RWPE2 (cell line): Measurements from ENCODE around the gene AVP.
A peak's percentile ranks its signal among the peaks of the same experiment; 100 is the strongest.
"Not testable (repeated sequence)": the region's sequence is repeated elsewhere in the genome, so short reads cannot be mapped to it uniquely, and the experiment has no call there.

Experiments
- ATAC-seq: fragments of 200-7000 bp; cut with Tn5 transposase; 3 replicates; pipeline ENCODE4 v1.9.1; 2021; ENCODE audit warnings: low read depth
- DNase-seq: peaks from one replicate; pipeline ENCODE4 v3.0.0-alpha.2; 2020; ENCODE audit warnings: low spot score
- H3K27ac ChIP-seq: fragments of 450-650 bp; 2 replicates; pipeline ENCODE4 v1.5.1; 2017; ENCODE audit warnings: mild to moderate bottlenecking; ENCODE audit not compliant: poor library complexity, severe bottlenecking
- H3K27me3 ChIP-seq: fragments of 250-450 bp; sonication (Bioruptor Pico); 2 replicates; pipeline ENCODE4 v1.5.1; 2021; ENCODE audit warnings: mild to moderate bottlenecking, moderate library complexity; ENCODE audit not compliant: insufficient read depth, poor library complexity, severe bottlenecking
- H3K36me3 ChIP-seq: fragments of 250-450 bp; sonication (Bioruptor Pico); 2 replicates; pipeline ENCODE4 v1.5.1; 2020; ENCODE audit warnings: low read depth, mild to moderate bottlenecking, moderate library complexity
- H3K4me1 ChIP-seq: fragments of 250-450 bp; sonication (Bioruptor Pico); 2 replicates; pipeline ENCODE4 v1.5.1; 2021; ENCODE audit warnings: mild to moderate bottlenecking, moderate library complexity; ENCODE audit not compliant: insufficient read depth, poor library complexity, severe bottlenecking
- H3K4me3 ChIP-seq: fragments of 250-450 bp; sonication (Bioruptor Pico); 2 replicates; pipeline ENCODE4 v1.5.1; 2021; ENCODE audit warnings: mild to moderate bottlenecking, moderate library complexity; ENCODE audit not compliant: severe bottlenecking
- H3K9me3 ChIP-seq: fragments of 250-450 bp; sonication (Bioruptor Pico); 2 replicates; pipeline ENCODE4 v1.5.1; 2021; ENCODE audit warnings: mild to moderate bottlenecking, moderate library complexity; ENCODE audit not compliant: severe bottlenecking
- TF ChIP-seq, protein P1 (sequence below): fragments of 450-650 bp; IDR thresholded peaks from one replicate; pipeline ENCODE4 v1.5.1; 2017; ENCODE audit warnings: mild to moderate bottlenecking, moderate library complexity; ENCODE audit not compliant: poor library complexity, severe bottlenecking

AVP gene

DNA sequence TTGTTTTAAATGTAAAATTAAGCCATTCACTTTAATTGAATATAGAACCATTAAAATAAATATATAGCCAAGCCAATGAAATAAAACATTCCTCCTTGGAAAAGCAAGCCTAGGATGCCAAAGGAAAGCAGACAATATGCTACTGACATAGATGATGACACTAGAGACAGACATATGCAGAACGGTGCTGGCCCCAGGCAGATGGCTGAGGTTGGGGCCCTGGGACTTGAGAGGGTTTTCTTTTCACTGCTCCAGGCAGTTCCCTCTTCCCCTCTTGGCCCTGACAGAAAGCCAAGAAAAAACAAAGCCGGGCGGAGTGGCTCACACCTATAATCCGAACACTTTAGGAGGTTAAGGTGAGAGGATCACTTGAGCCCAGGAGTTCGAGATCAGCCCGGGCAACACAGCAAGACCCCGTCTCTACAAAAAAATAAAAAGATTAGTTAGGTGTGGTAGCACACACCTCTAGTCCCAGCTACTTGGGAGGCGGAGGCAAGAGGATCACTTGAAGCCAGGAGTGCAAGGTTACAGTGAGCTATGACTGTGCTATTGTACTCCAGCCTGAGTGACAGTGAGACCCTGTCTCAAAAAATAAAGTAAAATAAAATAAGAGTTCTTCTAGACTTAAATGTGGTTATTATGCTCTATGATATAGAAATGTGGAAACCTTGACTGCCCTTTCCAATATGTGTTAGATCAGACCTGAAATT, 43.9 kb upstream of the AVP start:
- DNase-seq (no peak), ATAC-seq (no peak)
- Histone ChIP-seq H3K27ac (no peak overlapping the region), H3K36me3 (no peaks in the 10 kb centered on the region), H3K27me3 (no peaks in the 10 kb centered on the region), H3K4me3 (no peak overlapping the region), H3K4me1 (peaks cover 8% of the 10 kb centered on the region), H3K9me3 (no peaks in the 10 kb centered on the region)
- TF ChIP-seq, protein P1, sequence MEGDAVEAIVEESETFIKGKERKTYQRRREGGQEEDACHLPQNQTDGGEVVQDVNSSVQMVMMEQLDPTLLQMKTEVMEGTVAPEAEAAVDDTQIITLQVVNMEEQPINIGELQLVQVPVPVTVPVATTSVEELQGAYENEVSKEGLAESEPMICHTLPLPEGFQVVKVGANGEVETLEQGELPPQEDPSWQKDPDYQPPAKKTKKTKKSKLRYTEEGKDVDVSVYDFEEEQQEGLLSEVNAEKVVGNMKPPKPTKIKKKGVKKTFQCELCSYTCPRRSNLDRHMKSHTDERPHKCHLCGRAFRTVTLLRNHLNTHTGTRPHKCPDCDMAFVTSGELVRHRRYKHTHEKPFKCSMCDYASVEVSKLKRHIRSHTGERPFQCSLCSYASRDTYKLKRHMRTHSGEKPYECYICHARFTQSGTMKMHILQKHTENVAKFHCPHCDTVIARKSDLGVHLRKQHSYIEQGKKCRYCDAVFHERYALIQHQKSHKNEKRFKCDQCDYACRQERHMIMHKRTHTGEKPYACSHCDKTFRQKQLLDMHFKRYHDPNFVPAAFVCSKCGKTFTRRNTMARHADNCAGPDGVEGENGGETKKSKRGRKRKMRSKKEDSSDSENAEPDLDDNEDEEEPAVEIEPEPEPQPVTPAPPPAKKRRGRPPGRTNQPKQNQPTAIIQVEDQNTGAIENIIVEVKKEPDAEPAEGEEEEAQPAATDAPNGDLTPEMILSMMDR = no peak

DNA sequence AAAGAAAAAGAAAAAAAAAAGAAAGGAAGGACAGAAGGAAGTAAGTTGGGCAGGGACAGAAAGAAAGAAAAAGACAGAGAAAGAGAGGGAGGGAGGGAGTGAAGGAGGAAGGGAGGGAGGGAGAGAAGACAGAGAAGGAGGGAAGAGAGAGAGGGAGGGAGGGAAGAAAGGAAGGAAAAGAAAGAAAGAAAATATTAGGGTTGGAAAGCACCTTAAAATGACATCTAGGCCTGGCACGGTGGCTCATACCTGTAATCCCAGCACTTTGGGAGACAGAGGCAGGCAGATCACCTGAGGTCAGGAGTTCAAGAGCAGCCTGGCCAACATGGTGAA, 42.0 kb upstream of the AVP start:
- TF ChIP-seq, protein P1 = no peak
- H3K9me3 ChIP-seq = no peaks in the 10 kb centered on the region
- ATAC-seq = no peak

DNA sequence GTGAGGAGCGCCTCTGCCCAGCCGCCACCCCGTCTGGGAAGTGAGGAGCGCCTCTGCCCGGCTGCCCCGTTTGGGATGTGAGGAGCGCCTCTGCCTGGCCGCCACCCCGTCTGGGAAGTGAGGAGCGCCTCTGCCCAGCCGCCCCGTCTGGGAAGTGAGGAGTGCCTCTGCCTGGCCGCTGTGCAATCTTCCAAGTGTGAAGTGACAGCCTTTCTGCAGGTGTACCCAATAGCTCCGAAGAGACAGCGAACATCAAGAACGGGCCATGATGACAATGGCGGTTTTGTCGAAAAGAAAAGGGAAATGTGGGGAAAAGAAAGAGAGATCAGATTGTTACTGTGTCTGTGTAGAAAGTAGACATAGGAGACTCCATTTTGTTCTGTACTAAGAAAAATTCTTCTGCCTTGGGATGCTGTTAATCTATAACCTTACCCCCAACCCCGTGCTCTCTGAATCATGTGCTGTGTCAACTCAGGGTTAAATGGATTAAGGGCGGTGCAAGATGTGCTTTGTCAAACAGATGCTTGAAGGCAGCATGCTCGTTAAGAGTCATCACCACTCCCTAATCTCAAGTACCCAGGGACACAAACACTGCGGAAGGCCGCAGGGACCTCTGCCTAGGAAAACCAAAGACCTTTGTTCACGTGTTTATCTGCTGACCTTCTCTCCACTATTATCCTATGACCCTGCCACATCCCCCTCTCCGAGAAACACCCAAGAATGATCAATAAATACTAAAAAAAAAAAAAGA, 41.4 kb upstream of the AVP start:
- H3K27me3 ChIP-seq, H3K9me3 ChIP-seq, DNase-seq, H3K4me3 ChIP-seq, ATAC-seq, H3K36me3 ChIP-seq, H3K27ac ChIP-seq: not testable (repeated sequence)
- H3K4me1 ChIP-seq = peaks cover 14% of the 10 kb centered on the region

More for the DNA sequence above, 42.0 kb upstream of the AVP start:
- DNase-seq = no peak
- H3K4me3 ChIP-seq = no peak overlapping the region
- peaks cover 8% of the 10 kb centered on the region for H3K36me3 ChIP-seq
- no peaks in the 10 kb centered on the region for H3K27me3 ChIP-seq
- H3K4me1 ChIP-seq = peaks cover 14% of the 10 kb centered on the region
- no peak overlapping the region for H3K27ac ChIP-seq

GRCh38 chr20:3124773-3125560, 40.4 kb upstream of the AVP start:
- not testable (repeated sequence) for H3K4me3 ChIP-seq, H3K36me3 ChIP-seq, DNase-seq, H3K9me3 ChIP-seq, H3K27ac ChIP-seq, ATAC-seq, H3K27me3 ChIP-seq
- H3K4me1 ChIP-seq = peaks cover 14% of the 10 kb centered on the region

DNA sequence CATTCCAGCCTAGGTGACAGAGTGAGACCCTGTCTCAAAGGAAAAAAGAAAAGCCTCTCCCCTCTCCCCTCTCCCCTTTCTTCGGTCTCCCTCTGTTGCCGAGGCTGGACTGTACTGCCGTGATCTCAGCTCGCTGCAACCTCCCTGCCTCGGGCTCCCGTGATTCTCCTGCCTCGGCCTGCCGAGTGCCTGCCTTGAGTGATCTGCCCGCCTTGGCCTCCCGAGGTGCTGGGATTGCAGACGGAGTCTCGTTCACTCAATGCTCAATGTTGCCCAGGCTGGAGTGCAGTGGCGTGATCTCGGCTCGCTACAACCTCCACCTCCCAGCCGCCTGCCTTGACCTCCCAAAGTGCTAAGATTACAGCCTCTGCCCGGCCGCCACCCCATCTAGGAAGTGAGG, 39.6 kb upstream of the AVP start:
- H3K4me3 ChIP-seq, H3K9me3 ChIP-seq, H3K27me3 ChIP-seq, ATAC-seq, DNase-seq, H3K36me3 ChIP-seq: not testable (repeated sequence)
- H3K4me1 ChIP-seq = peaks cover 14% of the 10 kb centered on the region
- peak overlapping the region; percentile 74 for H3K27ac ChIP-seq

DNA sequence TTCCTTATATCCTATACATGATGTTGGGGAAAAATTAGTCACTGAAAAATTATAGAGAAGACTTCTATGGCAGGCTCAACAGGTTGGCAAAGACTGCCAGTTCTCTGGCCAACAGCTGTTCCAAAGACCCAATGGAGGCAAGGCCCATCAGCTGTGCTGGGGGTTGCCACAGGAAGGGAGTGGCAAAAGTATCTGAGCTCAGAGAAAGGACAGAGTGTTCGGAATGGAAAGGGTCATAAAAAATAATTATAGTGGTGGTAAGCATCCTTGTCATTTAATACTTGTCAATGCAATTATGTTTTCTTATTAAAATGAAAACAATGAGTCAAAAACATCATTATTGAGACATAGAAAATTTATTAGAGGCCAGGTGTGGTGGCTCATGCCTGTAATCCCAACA, 39.0 kb upstream of the AVP start:
- Histone ChIP-seq H3K9me3 (no peaks in the 10 kb centered on the region), H3K27ac (peak overlapping the region; percentile 74), H3K4me1 (peaks cover 14% of the 10 kb centered on the region), H3K27me3 (no peaks in the 10 kb centered on the region), H3K36me3 (peaks cover 8% of the 10 kb centered on the region), H3K4me3 (no peak overlapping the region)
- no peak for DNase-seq
- ATAC-seq = peak; percentile 67
- TF ChIP-seq, protein P1 = no peak
